Karpas-422 (cell line): ENCODE measurements around the gene HOXA3. TPM values are rescaled to one million over a fixed set of nuclear protein-coding genes. Genes with fewer than 3 reads are reported as not detected.

Experiments used
- DNase-seq: peaks from one replicate; pipeline ENCODE4 v3.0.0-alpha.2; 2015
- H2AFZ ChIP-seq: fragments of 200-600 bp; sonication (generic); 2 replicates; pipeline ENCODE4 v1.6.1; 2014; ENCODE audit warnings: antibody characterized with exemption, low read length, mixed read lengths
- H3K27ac ChIP-seq: fragments of 200-600 bp; sonication (generic); 2 replicates; pipeline ENCODE4 v1.5.1; 2014; ENCODE audit warnings: mild to moderate bottlenecking, low read length, moderate library complexity
- H3K27me3 ChIP-seq: fragments of 200-600 bp; sonication (generic); 2 replicates; pipeline ENCODE4 v1.6.1; 2014; ENCODE audit warnings: low read length, mixed read lengths
- H3K36me3 ChIP-seq: fragments of 200-600 bp; sonication (generic); 2 replicates; pipeline ENCODE4 v1.6.1; 2014; ENCODE audit warnings: low read length, mixed read lengths; ENCODE audit not compliant: insufficient read depth
- H3K4me1 ChIP-seq: fragments of 200-600 bp; sonication (generic); 2 replicates; pipeline ENCODE4 v1.6.1; 2014; ENCODE audit warnings: mild to moderate bottlenecking, low read length, mixed read lengths
- H3K4me2 ChIP-seq: fragments of 200-600 bp; sonication (generic); 2 replicates; pipeline ENCODE4 v1.6.1; 2014; ENCODE audit warnings: low read length, low read depth, mild to moderate bottlenecking; ENCODE audit not compliant: poor library complexity, severe bottlenecking
- H3K4me3 ChIP-seq: fragments of 200-600 bp; sonication (generic); 2 replicates; pipeline ENCODE4 v1.5.1; 2014; ENCODE audit warnings: mild to moderate bottlenecking, antibody characterized with exemption, low read length, mixed read lengths
- H3K79me2 ChIP-seq: fragments of 200-600 bp; sonication (generic); 2 replicates; pipeline ENCODE4 v1.6.1; 2014; ENCODE audit warnings: mild to moderate bottlenecking, low read length, mixed read lengths
- H3K9ac ChIP-seq: fragments of 200-600 bp; sonication (generic); 2 replicates; pipeline ENCODE4 v1.6.0; 2014; ENCODE audit warnings: low read length
- H3K9me2 ChIP-seq: fragments of 200-600 bp; sonication (generic), shearing (Covaris generic); replicated peaks from 2 replicates; pipeline ENCODE4 v1.6.0; 2014; ENCODE audit warnings: mild to moderate bottlenecking, low read length, moderate library complexity; ENCODE audit not compliant: insufficient read depth
- H3K9me3 ChIP-seq: fragments of 300-700, 200-600 bp; sonication (generic); 2 replicates; pipeline ENCODE4 v1.6.1; 2014; ENCODE audit warnings: low read length, mixed read lengths
- H4K20me1 ChIP-seq: fragments of 200-600 bp; sonication (generic); 2 replicates; pipeline ENCODE4 v1.6.1; 2014; ENCODE audit warnings: mild to moderate bottlenecking, antibody characterized with exemption, low read length, low read depth; ENCODE audit not compliant: insufficient read depth
- small RNA-seq: library from RNA; depleted of rRNA; stranded (forward); fragments of <200 nt; gene quantifications from one replicate; pipeline ENCODE3, GENCODE V24; 2014
- total RNA-seq: library from RNA; depleted of rRNA; stranded (reverse); fragments of >200 nt; shearing (Covaris generic); gene quantifications from 2 replicates; pipeline ENCODE4 v1.2.3, GENCODE V29; 2014; ENCODE audit warnings: low replicate concordance; rRNA removed

HOXA3 gene
- total RNA-seq, 1 experiment from 2014 or later = 1.3 TPM

DNA sequence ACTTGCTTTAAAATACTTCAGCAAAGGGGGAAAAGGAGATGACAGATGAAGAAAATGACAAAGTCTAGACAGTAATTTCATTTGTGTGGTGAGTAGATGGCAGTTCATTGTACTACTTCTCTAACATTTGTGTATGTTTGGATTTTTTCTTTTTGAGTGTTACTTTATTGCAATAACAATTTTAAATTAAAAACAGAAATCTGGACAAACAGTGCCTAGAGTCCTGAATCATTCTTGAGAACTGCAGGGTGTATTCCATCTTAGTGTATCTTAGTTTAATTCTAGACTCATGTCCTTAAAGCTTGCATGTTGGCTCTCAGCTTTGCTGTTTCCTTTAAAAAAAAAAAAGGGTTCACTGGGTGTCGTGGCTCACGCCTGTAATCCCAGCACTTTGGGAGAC lies 87.7 kb downstream of the HOXA3 start:
- no peak overlapping the region for H2AFZ ChIP-seq
- H3K9me3 ChIP-seq = no peaks in the 10 kb centered on the region
- no peaks in the 10 kb centered on the region for H4K20me1 ChIP-seq
- H3K4me3 ChIP-seq = no peak overlapping the region
- no peaks in the 10 kb centered on the region for H3K79me2 ChIP-seq
- no peak overlapping the region for H3K27ac ChIP-seq
- H3K4me2 ChIP-seq = no peak overlapping the region
- no peaks in the 10 kb centered on the region for H3K9me2 ChIP-seq
- no peak for DNase-seq
- no peak overlapping the region for H3K9ac ChIP-seq
- H3K4me1 ChIP-seq = no peaks in the 10 kb centered on the region
- H3K36me3 ChIP-seq = no peaks in the 10 kb centered on the region
- H3K27me3 ChIP-seq = no peaks in the 10 kb centered on the region

DNA sequence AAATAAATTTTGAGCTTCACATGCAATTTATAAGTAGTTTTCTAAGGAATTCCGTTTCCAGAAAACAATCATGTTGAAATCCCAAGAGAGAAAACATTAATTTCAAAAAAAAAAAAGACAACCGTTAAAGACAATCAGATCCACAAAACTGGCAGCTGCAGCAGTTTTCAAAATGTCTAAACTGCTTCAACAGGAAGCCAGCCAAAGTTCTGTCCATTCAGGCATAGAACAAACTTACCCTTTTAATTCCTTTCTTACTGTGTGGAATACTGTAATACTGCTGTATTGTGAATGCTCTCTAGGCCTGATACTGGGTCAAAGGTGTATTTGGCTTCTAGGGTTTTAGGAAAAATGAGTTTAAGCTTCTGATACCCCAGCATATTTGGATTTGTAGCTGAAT lies 88.2 kb downstream of the HOXA3 start:
- H3K4me1 ChIP-seq = no peaks in the 10 kb centered on the region
- no peaks in the 10 kb centered on the region for H3K9me3 ChIP-seq
- H3K4me3 ChIP-seq = no peak overlapping the region
- no peak overlapping the region for H2AFZ ChIP-seq
- no peak overlapping the region for H3K9ac ChIP-seq
- DNase-seq = no peak
- H3K79me2 ChIP-seq = no peaks in the 10 kb centered on the region
- no peaks in the 10 kb centered on the region for H4K20me1 ChIP-seq
- H3K36me3 ChIP-seq = no peaks in the 10 kb centered on the region
- H3K9me2 ChIP-seq = no peaks in the 10 kb centered on the region
- H3K27ac ChIP-seq = no peak overlapping the region
- no peaks in the 10 kb centered on the region for H3K27me3 ChIP-seq
- no peak overlapping the region for H3K4me2 ChIP-seq

DNA sequence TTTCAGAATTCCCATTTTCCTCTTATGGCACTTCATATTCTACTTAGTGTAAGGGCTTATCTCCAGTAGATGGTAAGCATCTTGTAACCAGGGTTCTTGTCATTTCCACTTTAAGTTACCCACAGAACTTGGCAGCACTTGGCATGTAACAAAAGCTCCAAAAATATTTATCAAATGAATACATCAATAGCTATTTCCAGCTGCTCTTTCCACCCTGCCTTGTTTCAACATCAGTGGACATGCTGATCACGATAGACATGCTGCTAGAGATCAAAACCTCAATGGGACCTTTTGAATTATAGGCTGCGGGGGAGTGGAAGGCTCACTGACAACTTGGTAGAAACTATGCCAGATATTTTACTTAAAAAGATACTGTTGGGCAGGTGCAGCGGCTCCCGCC lies 89.4 kb downstream of the HOXA3 start:
- H3K4me3 ChIP-seq = no peak overlapping the region
- no peak for DNase-seq
- H3K4me2 ChIP-seq = no peak overlapping the region
- H3K4me1 ChIP-seq = no peaks in the 10 kb centered on the region
- no peak overlapping the region for H3K27ac ChIP-seq
- H2AFZ ChIP-seq = no peak overlapping the region
- H4K20me1 ChIP-seq = no peaks in the 10 kb centered on the region
- H3K9me3 ChIP-seq = no peaks in the 10 kb centered on the region
- no peaks in the 10 kb centered on the region for H3K9me2 ChIP-seq
- H3K27me3 ChIP-seq = no peaks in the 10 kb centered on the region
- no peaks in the 10 kb centered on the region for H3K36me3 ChIP-seq
- no peak overlapping the region for H3K9ac ChIP-seq
- no peaks in the 10 kb centered on the region for H3K79me2 ChIP-seq

Small RNA genes lying within 50 kb of the gene (small RNA-seq; reads per million reads assigned to genes)
- gene AC004080.5 (not detected), gene RF01977 (not detected), gene RF02140 (not detected), gene RF02141 (not detected)

Other genes with a start within 250 kb of the HOXA3 start
- gene HOXA1, start 56.6 kb downstream of the HOXA3 start, total RNA-seq = 4.1 and 4.4 TPM in 2 replicates
- gene HOXA2, start 49.9 kb downstream of the HOXA3 start, total RNA-seq = 0.41 and 0.47 TPM in 2 replicates
- 0.79 TPM in 1 of 2 replicates, not detected in the other for gene HOXA4, start 21.8 kb downstream of the HOXA3 start, total RNA-seq
- gene HOXA5, start 8.9 kb downstream of the HOXA3 start, total RNA-seq = 3.6 and 4.1 TPM in 2 replicates
- gene HOXA6, start 4.8 kb downstream of the HOXA3 start, total RNA-seq = 3.4 and 8.4 TPM in 2 replicates
- gene HOXA7, start 4.1 kb upstream of the HOXA3 start, total RNA-seq = 7.5 and 10.2 TPM in 2 replicates
- gene HOXA9, start 13.0 kb upstream of the HOXA3 start, total RNA-seq = not detected in 2 replicates
- not detected in 2 replicates for gene HOXA10, start 21.7 kb upstream of the HOXA3 start, total RNA-seq
- gene HOXA11, start 32.6 kb upstream of the HOXA3 start, total RNA-seq = not detected in 2 replicates
- gene HOXA13, start 47.5 kb upstream of the HOXA3 start, total RNA-seq = 0.07 TPM in 1 of 2 replicates, not detected in the other
- not detected in 2 replicates for gene EVX1, start 90.2 kb upstream of the HOXA3 start, total RNA-seq